ENCODE data around the gene FRMD6.

- TF ChIP-seq CTCF (IDR thresholded peaks at IDR 0.05) (no peak), ZFX (IDR thresholded peaks at IDR 0.05; ENCODE audit: borderline replicate concordance) (no peak)
These were observed 46.1 kb downstream of the FRMD6 start for GRCh38 chr14:51697848-51698247.

All from 22Rv1 (cell line).